GM12865 (cell line): ENCODE measurements around the gene CNIH3.

Experiments used
- DNase-seq: peaks from one replicate; pipeline ENCODE4 v3.0.0; 2010; ENCODE audit warnings: low read depth
- H3K4me3 ChIP-seq: 2 replicates; pipeline ENCODE4 v1.5.1; 2011; ENCODE audit warnings: mild to moderate bottlenecking, low read depth, low read length, control low read depth
- TF ChIP-seq, protein P1 (sequence below): IDR thresholded peaks from 2 replicates; pipeline ENCODE4 v1.5.1; 2011; ENCODE audit warnings: low read length, control low read depth, low read depth, inconsistent platforms; ENCODE audit not compliant: insufficient read depth; ENCODE audit errors: missing control alignments

Gene CNIH3

DNA sequence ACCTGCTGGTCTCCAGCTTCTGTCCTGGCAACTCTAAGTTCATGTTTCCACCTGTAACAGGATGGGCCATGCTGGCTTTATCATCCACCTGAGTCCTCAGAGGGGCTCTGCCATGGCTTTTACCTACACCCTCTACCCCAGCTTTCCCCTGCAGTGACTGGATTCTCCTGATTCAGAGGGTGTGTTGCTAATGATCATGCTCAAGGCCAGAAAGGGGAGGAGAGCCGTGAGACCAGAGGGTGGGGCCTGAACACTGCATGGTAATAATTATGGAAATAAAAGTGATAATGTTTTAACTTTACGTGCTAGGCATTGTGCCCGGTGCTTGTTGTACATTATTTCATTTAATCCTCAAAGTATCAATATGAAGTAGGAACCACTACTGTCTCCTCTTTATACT lies 53.3 kb downstream of the CNIH3 start:
- DNase-seq: no peak
- no peak overlapping the region for H3K4me3 ChIP-seq
- TF ChIP-seq, protein P1, sequence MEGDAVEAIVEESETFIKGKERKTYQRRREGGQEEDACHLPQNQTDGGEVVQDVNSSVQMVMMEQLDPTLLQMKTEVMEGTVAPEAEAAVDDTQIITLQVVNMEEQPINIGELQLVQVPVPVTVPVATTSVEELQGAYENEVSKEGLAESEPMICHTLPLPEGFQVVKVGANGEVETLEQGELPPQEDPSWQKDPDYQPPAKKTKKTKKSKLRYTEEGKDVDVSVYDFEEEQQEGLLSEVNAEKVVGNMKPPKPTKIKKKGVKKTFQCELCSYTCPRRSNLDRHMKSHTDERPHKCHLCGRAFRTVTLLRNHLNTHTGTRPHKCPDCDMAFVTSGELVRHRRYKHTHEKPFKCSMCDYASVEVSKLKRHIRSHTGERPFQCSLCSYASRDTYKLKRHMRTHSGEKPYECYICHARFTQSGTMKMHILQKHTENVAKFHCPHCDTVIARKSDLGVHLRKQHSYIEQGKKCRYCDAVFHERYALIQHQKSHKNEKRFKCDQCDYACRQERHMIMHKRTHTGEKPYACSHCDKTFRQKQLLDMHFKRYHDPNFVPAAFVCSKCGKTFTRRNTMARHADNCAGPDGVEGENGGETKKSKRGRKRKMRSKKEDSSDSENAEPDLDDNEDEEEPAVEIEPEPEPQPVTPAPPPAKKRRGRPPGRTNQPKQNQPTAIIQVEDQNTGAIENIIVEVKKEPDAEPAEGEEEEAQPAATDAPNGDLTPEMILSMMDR: no peak

DNA sequence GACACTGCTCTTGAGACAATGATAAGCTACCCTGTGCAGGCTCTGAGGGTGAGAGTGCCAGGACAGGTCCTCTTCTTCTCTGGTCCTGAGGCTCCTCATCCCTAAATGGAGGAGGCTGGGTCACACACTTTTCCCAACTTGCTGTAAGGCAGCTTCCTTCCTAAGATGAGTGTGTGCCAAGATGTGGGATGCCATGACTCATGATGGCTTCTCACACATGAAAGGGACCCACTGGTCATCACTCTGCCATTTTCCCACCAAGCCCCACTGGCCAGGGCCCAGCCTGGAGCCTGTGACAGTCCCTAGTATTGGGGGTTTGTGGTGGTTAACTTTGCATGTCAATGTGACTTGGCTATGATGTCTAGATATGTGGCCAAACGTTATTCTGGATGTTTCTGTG lies 54.4 kb downstream of the CNIH3 start:
- TF ChIP-seq, protein P1: no peak
- DNase-seq: no peak
- H3K4me3 ChIP-seq: no peak overlapping the region

DNA sequence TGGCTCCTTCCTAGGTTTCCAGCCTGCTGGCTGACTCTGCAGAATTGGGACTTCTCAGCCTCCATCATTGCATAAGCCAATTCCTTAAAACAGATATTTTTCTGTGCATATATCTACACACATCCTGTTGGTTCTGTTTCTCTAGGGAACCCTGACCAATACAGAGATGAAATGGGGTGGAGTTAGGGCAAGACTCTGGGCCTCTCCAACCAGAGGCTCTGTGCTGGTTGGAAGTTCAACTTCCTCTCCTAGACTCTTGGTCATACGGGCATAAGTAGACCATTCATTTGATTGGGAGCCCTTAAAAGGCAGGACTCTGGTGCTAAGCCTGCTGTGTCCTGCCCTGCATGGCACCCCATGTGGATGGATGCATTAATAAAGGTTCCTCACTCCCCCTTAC lies 55.0 kb downstream of the CNIH3 start:
- no peak for DNase-seq
- no peak overlapping the region for H3K4me3 ChIP-seq
- TF ChIP-seq, protein P1: no peak

DNA sequence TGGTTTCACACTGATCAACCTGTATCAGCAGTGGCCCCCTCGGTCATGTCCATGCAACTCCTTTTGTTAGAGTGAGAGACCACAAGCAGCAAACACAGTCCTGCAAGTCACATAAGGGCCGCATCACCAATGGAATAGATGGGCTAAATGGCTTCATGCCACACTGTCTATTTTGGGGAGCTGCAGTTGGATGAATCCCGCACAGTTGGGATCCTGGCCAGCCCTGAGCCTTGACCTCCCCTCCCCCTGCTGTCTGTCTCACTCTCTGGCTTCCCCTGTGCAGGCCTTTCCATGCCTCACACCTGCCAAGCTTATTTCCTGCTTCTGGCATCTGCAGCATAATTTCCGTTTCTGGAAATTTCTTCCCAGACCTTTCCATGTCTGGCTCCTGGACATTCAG lies 57.0 kb downstream of the CNIH3 start:
- DNase-seq: no peak
- TF ChIP-seq, protein P1: no peak
- H3K4me3 ChIP-seq: no peak overlapping the region

DNA sequence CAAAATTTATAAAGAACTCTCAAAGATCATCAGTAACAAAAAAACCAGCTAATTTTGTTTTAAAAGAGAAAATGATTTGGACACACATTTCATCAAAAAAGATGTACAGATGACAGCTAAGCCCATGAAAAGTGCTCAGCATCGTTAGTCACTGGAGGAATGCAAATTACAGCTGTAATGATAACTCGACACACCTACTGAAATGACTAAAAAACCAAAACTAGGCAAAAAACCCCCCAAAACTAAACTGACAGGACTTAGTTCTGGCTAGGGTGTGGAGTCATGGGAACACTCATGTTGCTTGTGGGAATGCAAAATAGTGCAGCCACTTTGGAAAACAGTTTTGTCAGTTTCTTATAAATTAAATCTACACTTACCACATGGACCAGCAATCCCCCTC lies 59.5 kb downstream of the CNIH3 start:
- TF ChIP-seq, protein P1: no peak
- DNase-seq: peak; percentile 9
- H3K4me3 ChIP-seq: no peak overlapping the region

DNA sequence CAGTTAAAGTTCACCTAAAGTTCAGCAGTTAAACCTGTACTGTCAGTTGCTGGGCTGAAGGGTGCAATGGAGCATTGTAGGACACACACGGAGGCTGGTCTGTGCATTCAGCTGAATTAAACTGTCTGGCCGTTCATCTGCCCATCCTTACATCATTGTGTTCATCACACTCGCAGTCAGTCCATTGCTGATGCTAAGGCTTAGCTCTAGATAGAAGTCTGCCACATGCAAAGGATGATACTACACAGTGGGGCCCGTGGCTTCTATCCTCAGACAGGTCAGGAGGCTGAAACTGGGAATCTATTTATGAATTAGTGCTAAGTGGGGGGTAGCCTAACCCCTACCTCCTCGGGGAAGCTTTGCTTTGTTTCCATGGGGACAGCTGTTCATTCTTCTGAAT lies 60.4 kb downstream of the CNIH3 start:
- no peak for DNase-seq
- no peak overlapping the region for H3K4me3 ChIP-seq
- TF ChIP-seq, protein P1: no peak

DNA sequence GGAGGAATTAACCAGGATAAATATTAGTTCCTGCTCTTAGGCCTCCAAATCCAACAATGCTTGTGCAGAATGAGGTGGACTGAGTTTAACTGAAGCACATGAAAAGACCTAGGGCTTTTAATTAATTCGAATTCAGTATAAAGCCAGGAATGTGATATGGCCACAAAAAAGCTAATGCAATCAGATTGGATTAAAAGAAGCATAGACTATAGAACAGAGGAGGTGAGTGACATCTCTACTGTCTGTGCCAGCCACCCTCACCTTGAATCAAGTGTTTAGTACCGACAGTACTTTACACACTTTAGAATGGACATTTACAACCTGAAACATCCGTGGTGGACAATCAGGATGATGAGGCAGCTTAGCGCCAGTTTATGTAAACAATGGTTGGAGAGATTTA lies 62.1 kb downstream of the CNIH3 start:
- H3K4me3 ChIP-seq: no peak overlapping the region
- no peak for DNase-seq
- TF ChIP-seq, protein P1: no peak
